GM21619 (cell line): ENCODE data around the gene PLPPR3.

Source experiments
- ATAC-seq: cut with Tn5 transposase; IDR thresholded peaks from one replicate; pipeline ENCODE4 v1.9.1; 2021; ENCODE audit not compliant: unreplicated experiment

PLPPR3 gene, protein sequence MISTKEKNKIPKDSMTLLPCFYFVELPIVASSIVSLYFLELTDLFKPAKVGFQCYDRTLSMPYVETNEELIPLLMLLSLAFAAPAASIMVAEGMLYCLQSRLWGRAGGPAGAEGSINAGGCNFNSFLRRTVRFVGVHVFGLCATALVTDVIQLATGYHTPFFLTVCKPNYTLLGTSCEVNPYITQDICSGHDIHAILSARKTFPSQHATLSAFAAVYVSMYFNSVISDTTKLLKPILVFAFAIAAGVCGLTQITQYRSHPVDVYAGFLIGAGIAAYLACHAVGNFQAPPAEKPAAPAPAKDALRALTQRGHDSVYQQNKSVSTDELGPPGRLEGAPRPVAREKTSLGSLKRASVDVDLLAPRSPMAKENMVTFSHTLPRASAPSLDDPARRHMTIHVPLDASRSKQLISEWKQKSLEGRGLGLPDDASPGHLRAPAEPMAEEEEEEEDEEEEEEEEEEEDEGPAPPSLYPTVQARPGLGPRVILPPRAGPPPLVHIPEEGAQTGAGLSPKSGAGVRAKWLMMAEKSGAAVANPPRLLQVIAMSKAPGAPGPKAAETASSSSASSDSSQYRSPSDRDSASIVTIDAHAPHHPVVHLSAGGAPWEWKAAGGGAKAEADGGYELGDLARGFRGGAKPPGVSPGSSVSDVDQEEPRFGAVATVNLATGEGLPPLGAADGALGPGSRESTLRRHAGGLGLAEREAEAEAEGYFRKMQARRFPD

DNA sequence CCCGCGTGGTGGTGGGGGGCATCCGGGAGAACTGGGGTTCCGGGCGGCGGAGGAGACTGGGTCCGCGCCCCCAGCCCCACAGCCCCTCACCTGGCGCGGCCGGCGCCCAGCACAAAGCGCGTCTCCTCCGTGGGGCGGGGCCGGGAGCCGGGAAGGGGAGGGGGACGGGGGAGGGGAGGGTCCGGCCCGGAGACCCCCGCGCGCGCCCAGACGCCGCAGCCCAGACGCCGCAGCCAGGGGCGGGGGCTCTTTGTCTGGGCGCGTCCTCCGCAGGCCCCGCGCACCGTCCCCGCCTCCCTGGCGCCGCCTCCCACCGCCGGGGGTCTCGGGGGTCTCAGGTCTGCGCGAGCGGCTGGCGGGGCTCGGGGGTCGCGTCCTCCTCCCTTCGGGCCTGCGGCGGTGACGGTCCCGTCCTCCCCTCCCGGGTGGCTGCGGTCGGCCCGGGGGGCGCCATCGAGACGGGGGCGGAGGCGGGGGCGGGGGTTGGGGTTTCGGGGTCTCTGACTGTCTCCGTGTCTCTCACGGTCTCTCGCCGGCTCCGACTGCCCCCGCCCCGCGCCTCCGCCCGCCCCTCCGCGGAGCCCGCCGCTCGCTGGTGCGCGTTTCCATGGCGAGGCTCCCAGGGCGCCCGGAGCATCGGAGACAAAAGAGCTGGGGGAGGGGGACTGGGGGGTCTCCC is at the start of gene PLPPR3:
TSS of gene PLPPR3 (minus strand) at position 131 of the 679 bp plus-strand sequence. CDS start 396 bp downstream, outside the sequence.
- no peak for ATAC-seq

DNA sequence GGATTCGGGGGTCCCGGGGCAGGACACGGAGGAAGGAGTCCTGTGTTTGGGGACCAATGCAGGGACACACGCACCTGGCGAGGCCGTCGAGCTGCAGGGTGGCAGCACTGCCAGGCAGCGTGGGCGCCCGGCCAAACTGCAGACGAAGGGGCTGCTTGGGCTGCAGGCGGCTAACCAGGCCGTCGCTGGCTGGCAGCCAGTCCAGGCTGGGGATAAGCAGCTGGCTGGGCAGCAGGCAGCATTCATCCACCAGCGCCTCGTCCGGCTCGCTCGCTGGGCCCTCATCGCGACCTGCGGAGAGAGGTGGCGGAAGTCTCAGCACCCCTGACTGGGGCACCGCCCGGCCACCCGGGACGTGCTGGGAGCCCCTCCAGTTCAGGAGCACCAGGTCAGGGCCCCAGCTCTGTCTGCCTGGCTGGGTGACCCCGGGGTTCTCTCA is 49.2 kb upstream of the PLPPR3 start:
- no peak for ATAC-seq

- ATAC-seq: no peak
Observed at GRCh38 chr19:870314-870713, 48.6 kb upstream of the PLPPR3 start.

- ATAC-seq: no peak
Observed at GRCh38 chr19:869245-870177, 47.8 kb upstream of the PLPPR3 start.

DNA sequence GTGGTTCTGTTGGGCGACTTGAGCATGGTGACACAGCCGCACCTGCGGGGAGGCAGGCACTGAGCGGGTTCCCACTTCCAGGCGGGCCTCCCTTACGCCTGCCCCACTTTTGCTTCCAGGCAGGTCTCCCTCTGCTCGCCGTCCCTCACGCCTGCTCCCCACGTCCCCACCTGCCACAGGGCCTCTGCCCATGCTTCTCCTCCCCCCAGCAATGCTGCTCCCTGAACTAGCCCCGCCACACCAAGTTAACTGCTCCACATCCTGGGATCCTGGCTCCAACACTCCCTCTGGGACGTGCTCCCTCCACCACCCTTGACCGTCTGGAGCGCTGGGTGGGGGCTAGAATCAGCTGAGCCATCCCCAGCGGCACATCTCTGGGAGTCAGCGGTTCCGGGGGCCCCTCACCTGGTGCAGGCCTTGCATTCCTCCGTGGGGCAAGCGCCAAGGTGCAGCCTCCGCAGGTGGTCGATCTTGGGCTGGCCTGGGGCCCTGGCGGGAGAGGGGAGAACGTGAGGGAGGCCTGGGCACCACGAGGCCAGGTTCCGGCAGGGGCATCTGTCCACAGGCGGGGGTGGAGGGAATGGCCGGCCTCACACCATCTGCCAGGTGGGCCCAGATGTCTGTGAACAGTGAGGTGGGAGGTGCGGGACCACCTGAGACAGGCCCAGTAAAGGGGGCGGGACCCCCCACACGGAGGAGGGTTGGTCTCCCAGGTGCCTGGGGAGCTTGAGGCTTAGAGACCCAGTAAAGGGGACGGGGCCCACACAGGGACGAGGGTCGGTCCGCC is 46.9 kb upstream of the PLPPR3 start:
- ATAC-seq: no peak

DNA sequence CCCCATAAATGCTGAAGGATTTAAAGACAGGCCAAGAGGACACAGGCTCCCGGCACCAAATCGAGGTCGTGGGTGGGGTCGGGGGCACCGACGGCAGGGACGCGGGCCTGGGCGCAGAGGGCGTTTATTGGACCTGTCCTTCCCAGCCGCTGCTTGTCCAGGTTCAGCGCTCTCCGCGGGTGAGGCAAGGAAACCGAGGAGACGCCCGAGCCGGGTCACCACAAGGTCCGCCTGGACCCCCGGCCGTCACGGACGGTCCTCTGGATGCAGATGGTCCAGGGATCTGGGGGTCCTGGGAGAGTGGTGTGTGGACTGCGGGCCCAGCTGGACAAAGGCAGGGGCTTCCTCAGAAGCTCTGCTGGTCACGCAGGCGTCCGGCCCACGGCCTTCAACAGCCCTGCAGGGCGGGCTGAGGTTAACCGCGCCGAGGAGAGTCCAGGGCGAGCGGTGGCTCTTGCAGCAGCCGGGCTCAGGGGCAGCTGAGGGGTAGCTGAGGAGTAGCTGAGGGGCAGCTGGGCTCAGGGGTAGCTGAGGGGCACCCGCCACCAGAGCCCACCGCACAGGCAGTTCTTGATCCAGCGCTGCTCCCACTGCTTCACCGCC is 46.2 kb upstream of the PLPPR3 start:
- no peak for ATAC-seq

GRCh38 chr19:867301-867793 is 45.6 kb upstream of the PLPPR3 start:
- ATAC-seq: no peak

GRCh38 chr19:866769-867300 is 45.1 kb upstream of the PLPPR3 start:
- no peak for ATAC-seq

GRCh38 chr19:863315-863620 is 41.5 kb upstream of the PLPPR3 start:
- ATAC-seq: no peak

GRCh38 chr19:862581-863314 is 41.0 kb upstream of the PLPPR3 start:
- no peak for ATAC-seq

DNA sequence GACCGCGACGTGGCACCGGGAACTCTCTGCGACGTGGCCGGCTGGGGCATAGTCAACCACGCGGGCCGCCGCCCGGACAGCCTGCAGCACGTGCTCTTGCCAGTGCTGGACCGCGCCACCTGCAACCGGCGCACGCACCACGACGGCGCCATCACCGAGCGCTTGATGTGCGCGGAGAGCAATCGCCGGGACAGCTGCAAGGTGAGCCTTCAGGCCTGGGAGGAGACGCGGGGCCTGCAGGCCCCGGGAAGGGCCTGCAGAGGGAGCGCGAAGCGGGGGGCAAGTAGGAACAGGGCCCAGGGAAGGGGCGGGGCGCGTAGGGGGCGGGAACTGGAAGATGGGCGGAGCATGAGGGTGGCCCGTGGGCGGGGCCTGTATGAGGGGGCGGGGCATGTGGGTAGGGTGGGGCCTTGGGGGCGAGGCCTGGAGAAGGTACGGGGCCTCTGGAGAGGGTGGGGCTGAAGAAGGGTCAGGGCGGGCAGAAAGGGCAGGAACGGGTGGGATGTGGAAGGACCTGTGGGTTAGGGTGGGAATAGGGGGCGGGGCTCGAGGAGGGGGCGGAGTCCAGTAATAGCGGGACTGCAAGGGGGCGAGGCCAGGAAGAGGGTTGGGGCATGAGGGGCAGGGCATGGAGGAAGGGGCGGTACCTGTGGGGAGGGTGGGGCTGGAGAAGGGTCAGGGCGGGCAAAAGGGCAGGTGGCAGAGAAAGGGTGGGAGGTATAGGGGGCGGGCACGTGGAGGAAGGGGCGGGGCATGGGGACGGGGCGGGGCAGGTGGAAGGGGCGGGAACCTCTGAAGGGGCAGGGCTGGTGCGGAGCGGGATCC is 40.2 kb upstream of the PLPPR3 start:
- no peak for ATAC-seq

GRCh38 chr19:861141-861755 is 39.5 kb upstream of the PLPPR3 start:
- ATAC-seq: no peak

- ATAC-seq: no peak
Observed at GRCh38 chr19:858868-859843, 37.4 kb upstream of the PLPPR3 start, which contains the start of gene CFD. Gene CFD, plus strand, starts transcription at chr19:859664. Its CDS starts 26 bp downstream, at chr19:859690.

GRCh38 chr19:858284-858683 is 36.5 kb upstream of the PLPPR3 start:
- no peak for ATAC-seq

DNA sequence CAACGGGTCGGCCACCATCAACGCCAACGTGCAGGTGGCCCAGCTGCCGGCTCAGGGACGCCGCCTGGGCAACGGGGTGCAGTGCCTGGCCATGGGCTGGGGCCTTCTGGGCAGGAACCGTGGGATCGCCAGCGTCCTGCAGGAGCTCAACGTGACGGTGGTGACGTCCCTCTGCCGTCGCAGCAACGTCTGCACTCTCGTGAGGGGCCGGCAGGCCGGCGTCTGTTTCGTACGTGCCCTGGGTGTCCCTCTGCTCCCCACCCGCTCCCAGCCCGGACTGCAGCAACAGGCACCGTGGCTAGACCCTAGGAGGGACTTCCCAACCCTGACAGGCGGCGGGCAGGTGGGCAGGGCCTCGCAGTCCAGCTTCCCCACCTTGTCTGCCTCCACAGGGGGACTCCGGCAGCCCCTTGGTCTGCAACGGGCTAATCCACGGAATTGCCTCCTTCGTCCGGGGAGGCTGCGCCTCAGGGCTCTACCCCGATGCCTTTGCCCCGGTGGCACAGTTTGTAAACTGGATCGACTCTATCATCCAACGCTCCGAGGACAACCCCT is 33.9 kb upstream of the PLPPR3 start:
- ATAC-seq: no peak

- no peak for ATAC-seq
Observed at GRCh38 chr19:855142-855541, 33.4 kb upstream of the PLPPR3 start.
